Fibroblast of villous mesenchyme (primary cell): Measurements from ENCODE around the gene LATS1. TPM values are rescaled to one million over a fixed set of nuclear protein-coding genes. Genes with fewer than 3 reads are reported as not detected.
"Not testable (repeated sequence)": the region's sequence is repeated elsewhere in the genome, so short reads cannot be mapped to it uniquely, and the experiment has no call there.

ENCODE experiments used
- DNase-seq: peaks from one replicate; pipeline ENCODE4 v3.0.0-alpha.2; 2010; ENCODE audit warnings: low read depth
- H3K4me3 ChIP-seq: 2 replicates; pipeline ENCODE4 v1.5.1; 2011; ENCODE audit warnings: low read depth, mild to moderate bottlenecking, low read length
- CTCF ChIP-seq: IDR thresholded peaks from 2 replicates; pipeline ENCODE4 v1.5.1; 2012; ENCODE audit warnings: low read depth, mild to moderate bottlenecking, low read length; ENCODE audit not compliant: insufficient read depth
- total RNA-seq: library from RNA; depleted of rRNA; stranded (reverse); fragments of >200 nt; gene quantifications from 2 replicates; pipeline ENCODE4 v1.2.3, GENCODE V29; 2012

The LATS1 gene
- total RNA-seq, 1 donor, result 25.9 TPM

- peak; percentile 42 for TF ChIP-seq CTCF
- H3K4me3 ChIP-seq, result peak within 1 kb of the TSS; percentile 81
- DNase-seq, result peak; percentile 93
Measured at GRCh38 chr6:149746147-149746946, 28.4 kb upstream of the LATS1 start, which contains the start of gene NUP43. Gene NUP43 (minus strand): TSS chr6:149746529. CDS start chr6:149746495, 34 bp downstream.

GRCh38 chr6:149745252-149745651 lies 27.4 kb upstream of the LATS1 start:
- H3K4me3 ChIP-seq, result peak overlapping the region; percentile 81
- not testable (repeated sequence) for DNase-seq

GRCh38 chr6:149734915-149735314 lies 17.0 kb upstream of the LATS1 start:
- no peak for TF ChIP-seq CTCF
- no peak for DNase-seq
- H3K4me3 ChIP-seq, result no peak overlapping the region

- no peak for TF ChIP-seq CTCF
- no peak for DNase-seq
- no peak overlapping the region for H3K4me3 ChIP-seq
Measured at GRCh38 chr6:149733089-149733720, 15.3 kb upstream of the LATS1 start.

- TF ChIP-seq CTCF, result no peak
- no peak overlapping the region for H3K4me3 ChIP-seq
- no peak for DNase-seq
Measured at GRCh38 chr6:149729824-149730223, 11.9 kb upstream of the LATS1 start.

- DNase-seq, result no peak
- no peak for TF ChIP-seq CTCF
- no peak overlapping the region for H3K4me3 ChIP-seq
Measured at GRCh38 chr6:149728499-149729234, 10.8 kb upstream of the LATS1 start.
